HG03064 (cell line): ENCODE measurements around the gene LUZP2.

Experiments
- ATAC-seq: cut with Tn5 transposase; IDR thresholded peaks from one replicate; pipeline ENCODE4 v1.9.1; 2021; ENCODE audit warnings: low read depth; ENCODE audit not compliant: unreplicated experiment

LUZP2 gene

DNA sequence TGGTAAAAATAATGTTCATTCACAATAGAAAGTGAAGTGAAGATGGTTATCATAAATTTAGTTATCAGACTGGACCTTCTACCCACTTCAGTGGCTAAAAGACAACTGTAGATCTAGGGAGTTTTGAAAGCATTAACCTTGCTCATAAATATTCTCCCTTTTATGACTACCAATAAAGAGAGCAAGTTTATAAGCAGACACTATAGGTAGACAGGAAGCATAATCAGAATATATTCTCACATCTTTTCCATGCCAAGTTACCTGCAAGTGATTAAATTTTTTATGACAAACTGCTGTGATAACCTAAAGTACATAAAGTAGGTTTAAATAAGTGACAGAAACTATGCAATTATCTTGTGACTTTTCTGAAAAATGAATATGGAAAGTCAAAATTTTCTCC lies 62.5 kb downstream of the LUZP2 start:
- no peak for ATAC-seq

DNA sequence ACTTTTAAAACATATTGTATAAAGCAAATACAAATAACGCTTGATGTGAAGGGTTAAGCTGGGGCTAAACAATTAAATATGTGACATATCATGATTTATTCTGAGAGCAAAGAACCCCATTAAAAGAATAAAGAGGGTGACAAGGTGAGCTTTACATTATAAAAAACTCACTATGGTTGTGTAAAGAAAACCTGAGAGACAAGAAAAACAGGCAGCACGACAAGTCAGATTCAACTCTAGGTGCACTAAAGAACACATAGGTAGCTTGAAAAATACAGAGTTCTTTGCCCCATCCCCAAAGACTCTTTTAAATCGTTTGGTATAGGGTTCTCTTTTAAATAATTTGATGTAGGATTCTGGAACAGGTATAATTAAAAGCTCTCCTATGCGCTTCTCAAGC lies 63.5 kb downstream of the LUZP2 start:
- ATAC-seq, result no peak

DNA sequence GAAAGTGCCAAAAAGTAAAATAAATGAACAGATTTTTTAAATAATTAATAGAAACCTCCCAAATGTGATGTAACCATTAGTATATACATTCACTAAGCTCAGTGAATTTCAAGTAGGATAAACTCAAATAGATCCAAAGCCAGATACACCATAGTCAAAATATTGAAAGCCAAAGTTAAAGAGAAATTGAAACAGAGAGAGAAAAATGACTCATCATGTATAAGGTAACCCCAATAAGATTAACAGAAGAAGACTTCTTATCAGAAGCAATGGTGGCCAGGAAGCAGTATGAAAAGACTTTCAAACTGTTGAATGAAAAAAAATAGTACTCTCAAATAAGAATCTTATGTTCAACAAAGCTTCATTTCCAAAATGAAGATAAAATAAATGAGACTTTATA lies 70.5 kb downstream of the LUZP2 start:
- no peak for ATAC-seq

DNA sequence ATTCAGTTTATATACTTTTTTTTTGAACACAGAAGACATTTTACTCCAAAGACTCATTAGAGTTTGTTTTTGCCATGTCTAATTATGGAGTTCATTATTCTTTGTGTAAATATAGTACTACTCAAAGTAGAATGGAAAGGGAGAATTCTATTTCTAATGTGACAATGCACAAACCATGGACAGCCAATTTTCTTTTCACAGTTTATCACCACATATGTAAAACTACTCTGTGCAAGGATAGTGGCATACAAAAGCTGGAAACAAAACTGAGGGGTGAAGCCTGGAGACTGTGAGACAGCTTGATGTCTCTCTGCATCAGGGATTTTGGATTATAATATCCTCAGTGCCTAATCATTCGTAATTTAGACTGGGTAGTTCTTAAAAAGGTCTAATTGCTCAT lies 75.5 kb downstream of the LUZP2 start:
- ATAC-seq, result no peak

DNA sequence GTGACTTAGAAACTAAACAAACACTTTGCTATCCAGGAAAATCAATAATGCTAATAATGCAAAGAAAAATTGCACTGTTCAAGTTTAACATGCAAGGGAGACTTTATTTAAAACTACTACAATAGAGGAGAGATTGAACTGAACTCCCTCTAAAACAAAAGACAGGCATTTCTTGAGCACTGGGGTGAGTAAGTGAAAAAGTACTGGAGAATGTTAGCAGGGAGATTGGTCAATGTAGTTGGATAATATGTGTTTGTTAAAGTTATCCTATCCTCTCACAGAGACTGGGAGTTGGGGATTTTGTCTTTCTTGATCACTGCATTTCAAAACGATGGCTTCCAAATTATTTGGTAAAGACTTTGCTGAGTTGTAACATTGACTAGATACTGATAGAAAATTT lies 77.6 kb downstream of the LUZP2 start:
- no peak for ATAC-seq

DNA sequence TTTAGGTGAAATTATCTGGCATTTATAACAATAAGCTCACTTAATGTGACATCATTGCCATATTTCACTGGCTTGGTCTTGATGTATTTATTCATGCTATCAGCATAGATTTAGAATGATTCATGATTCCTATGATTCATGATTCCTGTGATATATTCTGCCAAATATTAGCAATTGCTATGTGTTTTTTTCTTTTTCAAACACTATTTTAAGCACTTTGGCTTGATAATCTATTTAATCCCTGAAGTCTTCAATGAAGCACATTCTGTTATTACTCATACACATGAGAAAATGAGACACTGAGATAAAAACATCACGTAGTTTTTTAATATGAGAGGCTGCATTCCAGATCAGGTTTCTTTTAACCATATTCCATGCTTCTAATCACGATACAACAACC lies 78.5 kb downstream of the LUZP2 start:
- no peak for ATAC-seq

DNA sequence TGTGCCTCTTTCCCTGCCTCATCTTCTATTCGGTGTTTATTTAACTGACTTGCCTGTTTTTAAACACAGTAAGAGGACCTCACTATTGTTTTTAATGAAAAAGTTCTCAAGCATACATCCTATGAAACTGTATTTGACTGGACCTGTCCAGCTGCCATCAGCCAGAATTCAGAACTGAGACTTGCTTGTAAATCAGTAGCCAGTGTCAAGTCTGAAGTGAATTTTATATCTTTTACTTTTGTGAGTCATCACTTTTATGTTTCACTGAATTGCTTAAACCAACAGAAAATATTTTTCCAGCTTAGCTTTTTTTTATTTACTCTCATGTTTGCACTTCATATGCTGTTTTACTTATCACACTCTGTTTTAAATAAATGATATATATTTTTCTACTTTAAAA lies 88.3 kb downstream of the LUZP2 start:
- no peak for ATAC-seq

DNA sequence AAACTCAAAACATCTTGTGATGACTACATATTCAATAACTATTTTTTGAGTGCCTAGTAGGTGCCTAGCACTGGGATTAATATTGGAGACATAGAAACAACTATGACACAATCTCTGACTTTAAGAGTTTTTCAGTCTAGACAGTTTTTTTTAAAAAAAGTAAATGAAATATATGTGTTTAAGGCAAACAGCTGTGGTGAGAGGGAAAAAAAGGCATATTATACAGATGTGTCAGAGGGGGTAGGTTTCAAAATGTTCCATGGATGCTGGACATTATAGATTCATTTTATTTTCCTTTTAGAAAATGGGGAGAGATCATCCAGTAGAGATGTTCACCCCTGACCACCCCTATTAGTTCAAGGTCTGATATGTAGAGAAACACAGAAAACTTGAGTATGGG lies 90.8 kb downstream of the LUZP2 start:
- ATAC-seq, result no peak

DNA sequence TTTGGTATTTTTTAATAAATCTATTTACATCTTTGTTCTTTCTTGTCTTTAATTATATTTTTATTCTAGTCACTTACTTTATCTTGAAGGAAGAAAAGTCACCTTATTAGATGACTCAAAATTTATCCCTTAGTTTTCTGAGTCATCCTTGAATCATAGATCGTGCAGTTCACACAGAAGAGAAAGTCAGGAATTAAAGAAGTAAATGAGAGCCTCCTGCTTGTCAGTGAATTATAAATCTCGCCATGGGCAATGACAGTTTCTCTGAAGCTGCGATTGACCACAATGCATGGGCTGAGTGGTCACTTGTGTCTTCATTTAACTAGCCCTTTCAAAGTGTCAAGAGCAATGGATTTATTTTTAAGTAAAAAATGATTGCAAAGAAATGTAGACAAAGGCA lies 91.2 kb downstream of the LUZP2 start:
- ATAC-seq, result no peak

DNA sequence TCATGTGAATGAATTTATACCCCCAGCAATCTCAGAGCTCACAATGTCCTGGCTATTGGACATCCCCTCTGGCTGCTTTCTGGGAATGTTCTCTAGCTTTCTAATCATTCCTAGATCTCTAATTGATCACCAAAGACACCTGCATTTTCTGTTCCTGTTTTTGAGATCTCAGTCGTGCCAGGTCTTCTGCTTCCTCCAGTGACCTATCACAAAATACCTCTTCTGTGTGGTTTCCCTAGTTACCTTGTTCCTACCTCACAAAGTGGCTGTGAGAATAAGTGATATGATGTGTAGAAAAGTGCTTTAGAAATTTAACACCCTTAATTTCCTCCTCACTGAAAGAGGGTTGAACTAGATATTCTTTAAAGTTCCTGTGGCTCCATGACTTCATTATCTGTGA lies 92.2 kb downstream of the LUZP2 start:
- no peak for ATAC-seq

DNA sequence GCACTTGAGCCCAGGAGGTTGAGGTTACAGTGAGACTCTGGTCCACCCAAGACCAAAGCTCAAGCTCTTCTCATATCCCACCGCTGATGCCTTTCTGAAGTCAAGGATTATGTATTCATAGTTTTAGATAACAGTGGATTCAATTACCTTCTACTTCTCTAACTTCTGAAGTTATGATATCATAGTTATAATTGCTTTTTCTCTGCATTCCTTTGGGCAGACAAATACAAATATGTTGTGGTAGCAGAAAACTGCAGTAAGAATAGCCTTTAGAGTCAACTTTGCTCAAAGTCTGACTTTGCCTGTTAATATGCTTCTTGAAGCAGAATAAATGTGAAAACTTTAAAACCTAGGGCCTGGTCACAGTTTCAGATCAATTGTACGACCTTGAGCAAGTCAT lies 94.4 kb downstream of the LUZP2 start:
- no peak for ATAC-seq

DNA sequence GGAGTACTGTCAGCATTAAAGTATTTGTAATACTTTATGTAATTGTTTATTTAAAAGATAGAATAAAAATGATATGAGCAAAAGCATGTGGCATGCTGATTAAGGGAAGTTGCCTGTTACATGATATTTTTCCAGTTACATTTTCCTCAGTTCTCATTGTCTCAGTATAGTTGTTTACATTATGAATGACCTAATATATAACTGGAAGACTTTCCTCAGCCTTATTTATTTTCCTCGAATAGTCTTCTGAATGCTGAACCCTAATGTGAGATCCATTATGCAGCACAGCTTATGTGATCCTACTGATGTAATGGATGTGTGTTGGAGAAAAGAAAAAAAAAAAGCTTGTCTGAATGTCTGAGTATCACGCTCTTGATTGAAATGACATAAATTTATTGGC lies 95.5 kb downstream of the LUZP2 start:
- no peak for ATAC-seq

DNA sequence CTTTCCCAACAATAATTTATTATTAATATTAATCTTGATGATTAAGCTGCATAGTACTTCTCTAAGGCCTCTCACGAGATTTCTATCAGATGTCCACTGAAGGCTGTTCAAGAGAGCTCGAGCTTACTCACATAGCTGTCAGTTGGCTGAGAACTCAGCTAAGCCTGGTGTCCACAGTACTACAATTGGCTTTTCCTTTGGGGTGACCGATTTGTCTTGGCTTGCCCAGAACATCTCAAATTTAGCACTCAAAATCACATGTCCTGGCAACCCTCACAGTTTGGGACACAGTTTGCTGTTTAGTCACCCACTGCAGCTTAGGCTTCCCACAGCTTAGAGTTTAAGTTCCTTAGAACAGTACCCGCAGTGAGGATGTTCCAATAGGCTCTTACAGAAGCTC lies 96.5 kb downstream of the LUZP2 start:
- ATAC-seq, result no peak

DNA sequence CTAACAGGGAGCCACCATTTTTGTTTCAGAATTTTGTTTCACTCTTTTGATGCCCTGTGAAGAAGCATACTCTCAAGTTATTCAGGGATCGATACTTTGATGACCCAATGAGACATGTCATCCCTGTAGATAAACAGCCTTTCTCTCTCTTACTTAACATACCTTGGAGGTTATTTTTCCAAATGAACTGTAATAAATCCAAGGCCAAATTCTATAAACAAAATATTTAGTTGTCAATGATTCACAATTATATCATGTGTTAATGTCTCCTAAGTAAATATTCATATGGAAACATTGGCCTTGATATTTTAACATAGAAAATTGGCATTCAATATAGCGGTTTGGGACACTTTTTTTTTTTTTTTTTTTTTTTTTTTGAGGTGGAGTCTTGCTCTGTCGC lies 97.5 kb downstream of the LUZP2 start:
- ATAC-seq, result no peak

DNA sequence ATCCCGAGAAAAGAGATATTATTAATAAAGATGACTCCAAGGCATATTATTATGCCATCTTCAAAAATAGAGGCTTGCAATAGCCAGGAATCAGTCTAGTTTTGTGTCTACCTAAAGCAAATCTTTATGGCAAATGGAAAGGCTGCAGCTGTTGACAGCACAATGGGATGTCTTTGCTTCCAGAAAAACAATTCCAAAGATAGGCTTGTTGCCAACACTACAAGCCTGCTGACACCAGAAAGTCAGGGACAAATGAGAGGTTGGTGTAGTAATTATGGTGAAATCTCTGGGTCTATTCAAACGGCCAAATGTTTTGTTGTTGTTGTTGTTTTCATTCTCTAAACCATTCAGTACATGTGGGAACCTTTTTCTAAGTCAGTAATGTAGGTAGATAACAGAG lies 101.8 kb downstream of the LUZP2 start:
- no peak for ATAC-seq

DNA sequence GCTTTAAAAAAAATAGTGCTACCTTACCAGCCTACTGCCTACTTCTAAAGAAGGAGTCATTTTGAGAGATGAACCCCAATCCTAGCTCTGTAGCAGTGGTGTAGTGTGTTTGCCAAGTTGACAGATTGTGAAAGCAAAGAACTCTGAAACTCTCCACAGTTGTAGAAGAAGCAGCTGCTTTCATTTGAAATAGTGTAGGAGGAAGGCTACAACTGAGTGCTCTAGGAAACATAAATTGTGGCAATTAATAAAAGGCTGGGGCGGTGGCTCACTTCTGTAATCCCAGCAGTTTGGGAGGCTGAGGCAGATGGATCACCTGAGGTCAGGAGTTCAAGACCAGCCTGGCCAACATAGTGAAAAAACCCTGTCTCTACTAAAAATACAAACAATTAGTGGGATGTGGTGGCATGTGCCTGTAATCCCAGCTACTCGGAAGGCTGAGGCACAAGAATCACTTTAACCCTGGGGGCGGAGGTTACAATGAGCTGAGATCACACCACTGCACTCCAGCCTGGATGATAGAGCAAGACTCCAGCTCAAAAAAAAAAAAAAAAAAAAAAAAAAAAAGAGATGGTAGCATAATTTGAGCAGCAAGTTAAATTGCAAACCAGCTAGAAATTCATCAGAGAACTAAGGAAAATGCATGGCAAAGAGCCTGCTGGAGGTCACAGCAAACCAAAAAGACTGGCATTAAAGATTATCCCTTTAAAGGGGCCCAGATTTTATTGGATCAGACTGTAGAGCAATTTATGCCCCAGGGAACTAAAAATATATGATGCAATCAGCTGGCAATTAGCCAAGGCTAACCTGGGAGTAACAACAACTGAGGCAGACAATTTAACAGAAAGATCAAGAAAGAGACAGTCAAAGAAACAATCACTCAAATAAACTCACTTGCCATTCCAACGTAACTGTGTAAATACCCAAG lies 112.6 kb downstream of the LUZP2 start:
- ATAC-seq, result no peak

DNA sequence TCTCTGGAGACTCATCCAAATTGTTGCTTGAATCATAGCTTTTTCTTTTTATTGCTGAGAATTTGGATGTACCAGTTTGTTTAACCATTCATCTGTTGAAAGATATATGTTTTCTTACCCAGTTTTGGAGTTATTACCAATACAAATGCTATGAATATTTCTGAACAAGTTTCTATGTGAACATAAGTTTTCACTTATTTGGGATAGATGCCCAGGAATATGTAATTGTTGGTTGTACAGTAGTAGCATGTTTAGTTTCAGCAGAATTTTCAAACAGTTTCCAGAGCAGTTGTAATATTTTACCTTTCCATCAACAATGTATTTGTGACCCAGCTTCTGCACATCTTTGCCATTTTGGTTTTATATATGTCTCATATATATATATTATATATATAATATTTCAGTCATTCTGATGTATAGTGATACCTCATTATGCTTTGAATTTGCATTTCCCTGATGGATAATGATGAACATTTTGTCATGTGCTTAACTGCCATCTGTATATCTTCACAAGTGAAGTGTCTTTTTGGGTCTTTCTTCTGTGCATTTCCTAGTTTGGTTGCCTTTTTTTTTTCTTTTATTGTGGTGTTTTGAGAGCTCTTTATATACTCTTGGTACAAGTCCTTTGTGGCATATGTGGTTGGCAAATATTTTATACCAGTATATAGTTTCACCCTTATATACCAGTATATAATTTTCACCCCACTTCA lies 118.8 kb downstream of the LUZP2 start:
- no peak for ATAC-seq

DNA sequence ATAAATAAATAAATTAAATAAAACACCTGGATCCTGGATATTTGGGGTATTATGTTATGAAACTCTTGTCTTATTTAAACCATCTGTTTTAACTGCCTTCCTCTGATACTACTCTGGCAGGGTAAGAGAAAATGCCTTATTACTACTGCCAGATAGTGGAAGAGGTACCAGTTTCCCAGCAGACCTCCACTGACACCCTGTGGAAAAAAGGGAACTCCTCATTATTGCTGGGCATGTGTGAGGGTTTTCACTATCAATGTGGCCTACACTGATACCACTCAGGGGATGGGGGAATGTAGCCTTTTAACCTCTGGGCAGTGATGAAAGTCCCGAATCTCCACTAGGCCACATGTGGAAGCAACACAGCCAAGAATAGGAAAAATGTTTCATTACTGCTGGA lies 121.0 kb downstream of the LUZP2 start:
- no peak for ATAC-seq

DNA sequence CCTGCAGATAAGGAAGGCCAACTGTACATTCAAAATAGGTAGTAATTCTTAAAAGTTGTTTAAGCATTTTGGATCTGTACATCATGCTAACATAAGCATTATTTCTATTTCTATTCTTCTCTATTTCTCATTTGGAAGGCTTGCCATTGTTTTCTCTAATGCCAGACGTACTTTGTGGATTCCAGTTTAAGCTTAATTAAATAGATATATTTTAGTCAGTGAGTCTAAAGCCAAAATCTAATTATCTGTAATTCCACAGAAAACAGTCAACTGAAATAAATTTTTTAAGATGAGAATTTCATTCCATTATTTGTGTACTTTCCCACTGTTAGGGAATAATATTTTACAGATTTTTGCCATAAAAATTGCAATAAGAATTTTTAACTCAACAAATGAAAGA lies 123.0 kb downstream of the LUZP2 start:
- ATAC-seq, result no peak

DNA sequence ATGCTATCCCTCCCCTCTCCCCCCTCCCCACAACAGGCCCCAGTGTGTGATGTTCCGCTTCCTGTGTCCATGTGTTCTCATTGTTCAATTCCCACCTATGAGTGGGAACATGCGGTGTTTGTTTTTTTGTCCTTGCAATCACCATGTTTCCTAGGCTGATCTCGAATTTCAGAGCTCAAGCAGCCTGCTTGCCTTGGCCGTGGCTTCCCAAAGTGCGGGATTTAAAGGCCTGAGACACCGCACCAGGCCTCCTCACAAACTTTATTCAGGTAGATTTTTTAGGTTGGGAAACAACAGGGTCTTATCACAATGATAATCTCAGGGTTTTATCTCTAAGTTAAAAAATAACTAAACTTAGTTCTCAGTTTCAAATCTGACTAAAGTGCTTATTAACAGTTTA lies 125.4 kb downstream of the LUZP2 start:
- ATAC-seq, result no peak

DNA sequence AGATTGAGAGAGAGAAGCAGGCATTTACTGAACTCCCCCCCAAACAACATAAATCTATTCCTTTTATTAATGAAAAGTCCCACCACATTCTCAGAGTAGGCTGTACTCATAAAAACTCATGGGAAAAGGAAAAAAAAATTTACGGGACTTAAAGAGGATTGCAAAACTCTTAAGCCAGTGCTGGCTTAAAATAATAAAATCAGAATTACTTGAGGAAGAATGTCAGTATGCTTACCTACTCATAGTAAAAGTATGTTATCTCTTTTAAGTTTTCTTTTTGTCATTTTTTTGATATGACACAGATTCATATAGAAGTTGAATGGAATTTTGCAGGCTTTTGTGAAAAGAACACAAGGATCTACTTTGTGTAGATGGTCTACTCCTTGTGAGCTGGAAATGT lies 126.3 kb downstream of the LUZP2 start:
- no peak for ATAC-seq

DNA sequence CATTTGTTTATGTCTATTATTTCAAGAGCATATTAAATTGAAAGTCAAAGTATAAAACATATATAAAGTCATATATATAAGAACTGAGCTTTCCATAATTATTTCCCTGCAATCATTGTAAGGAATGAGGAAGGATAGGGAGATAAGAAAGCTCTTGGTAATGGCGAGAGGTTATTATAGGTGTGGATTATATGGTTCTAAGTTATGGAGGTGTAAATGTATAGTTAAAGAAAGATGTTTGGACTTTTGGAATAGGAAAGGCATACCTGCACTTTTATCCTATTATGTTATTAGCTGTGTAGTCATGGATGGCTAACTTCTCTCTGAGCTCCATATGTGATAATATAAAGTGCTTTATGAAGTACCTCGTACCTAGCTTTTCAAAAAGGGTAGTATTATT lies 127.6 kb downstream of the LUZP2 start:
- ATAC-seq, result no peak
